SH-SY5Y (cell line): Measurements from ENCODE around the gene TYW3.

Source experiments
- GATA2 ChIP-seq: IDR thresholded peaks from 2 replicates; pipeline ENCODE4 v1.6.1; 2011; ENCODE audit warnings: mild to moderate bottlenecking, low read depth, low read length
- GATA3 ChIP-seq: IDR thresholded peaks from 2 replicates; pipeline ENCODE4 v1.6.1; 2011; ENCODE audit warnings: low read depth, mild to moderate bottlenecking, low read length, moderate library complexity

DNA sequence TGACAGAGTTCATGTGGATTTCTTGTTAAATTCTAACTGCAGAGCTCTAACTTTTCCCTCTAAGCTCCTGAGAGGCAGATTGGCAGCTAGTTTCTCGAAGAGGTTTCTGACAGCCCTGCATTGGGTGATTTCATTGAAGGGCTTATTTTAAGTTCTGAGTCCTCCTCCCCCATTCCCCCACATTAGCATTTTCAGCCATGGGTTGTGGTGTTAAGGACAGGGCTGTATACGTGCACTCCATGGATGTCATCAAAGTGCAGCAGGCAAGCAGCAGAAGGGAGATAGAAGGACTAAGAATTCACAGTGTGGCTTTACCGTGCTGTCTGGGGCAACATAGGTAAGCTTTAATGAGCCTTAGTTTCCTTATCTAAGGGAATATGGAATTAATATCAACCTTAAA, 19.1 kb upstream of the TYW3 start:
- TF ChIP-seq GATA2 (no peak), GATA3 (no peak)
